Sigmoid colon (tissue), 4 donors: ENCODE results near the gene EARS2.

Experiments
- EP300 ChIP-seq, 4 donors: sonication (generic); formaldehyde crosslinking; IDR thresholded peaks; one replicate each; pipeline ENCODE4 v1.6.1; 2017; ENCODE audit warnings: antibody characterized with exemption in 4 of 4
- POLR2A ChIP-seq, 2 donors: fragments of 450-650 bp; IDR thresholded peaks; one replicate each; pipeline ENCODE4 v1.6.1; 2016; ENCODE audit warnings: antibody characterized with exemption in 2 of 2, mild to moderate bottlenecking in 2 of 2, moderate library complexity in 2 of 2
- TF ChIP-seq, protein P1 (sequence below), 4 experiments: fragments of 450-650 bp in 3 of 4; fragments of 200-600 bp in 1 of 4; IDR thresholded peaks; one replicate each; pipeline ENCODE4 v1.5.1; 2016 to 2019; ENCODE audit warnings: antibody characterized with exemption in 4 of 4, mild to moderate bottlenecking in 3 of 4, moderate library complexity in 2 of 4

- TF ChIP-seq POLR2A (IDR thresholded peaks at IDR 0.05) (no peak), EP300 (IDR thresholded peaks at IDR 0.05) (no peak)
- TF ChIP-seq, protein P1, sequence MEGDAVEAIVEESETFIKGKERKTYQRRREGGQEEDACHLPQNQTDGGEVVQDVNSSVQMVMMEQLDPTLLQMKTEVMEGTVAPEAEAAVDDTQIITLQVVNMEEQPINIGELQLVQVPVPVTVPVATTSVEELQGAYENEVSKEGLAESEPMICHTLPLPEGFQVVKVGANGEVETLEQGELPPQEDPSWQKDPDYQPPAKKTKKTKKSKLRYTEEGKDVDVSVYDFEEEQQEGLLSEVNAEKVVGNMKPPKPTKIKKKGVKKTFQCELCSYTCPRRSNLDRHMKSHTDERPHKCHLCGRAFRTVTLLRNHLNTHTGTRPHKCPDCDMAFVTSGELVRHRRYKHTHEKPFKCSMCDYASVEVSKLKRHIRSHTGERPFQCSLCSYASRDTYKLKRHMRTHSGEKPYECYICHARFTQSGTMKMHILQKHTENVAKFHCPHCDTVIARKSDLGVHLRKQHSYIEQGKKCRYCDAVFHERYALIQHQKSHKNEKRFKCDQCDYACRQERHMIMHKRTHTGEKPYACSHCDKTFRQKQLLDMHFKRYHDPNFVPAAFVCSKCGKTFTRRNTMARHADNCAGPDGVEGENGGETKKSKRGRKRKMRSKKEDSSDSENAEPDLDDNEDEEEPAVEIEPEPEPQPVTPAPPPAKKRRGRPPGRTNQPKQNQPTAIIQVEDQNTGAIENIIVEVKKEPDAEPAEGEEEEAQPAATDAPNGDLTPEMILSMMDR (IDR thresholded peaks at IDR 0.05) = no peak
Measured at GRCh38 chr16:23506606-23506994, 50.5 kb downstream of the EARS2 start.
